Suprapubic skin (tissue), 3 donors: Measurements from ENCODE around the gene OFD1.

Experiments
- CTCF ChIP-seq, 2 donors: fragments of 200-600 bp in 1 of 2; fragments of 450-650 bp in 1 of 2; sonication (generic) in 1 of 2; IDR thresholded peaks; one replicate each; pipeline ENCODE4 v1.5.1; 2016 to 2019; ENCODE audit warnings: antibody characterized with exemption in 2 of 2, mild to moderate bottlenecking in 1 of 2, moderate library complexity in 1 of 2
- POLR2AphosphoS5 ChIP-seq, 3 donors: sonication (generic); formaldehyde crosslinking; IDR thresholded peaks; one replicate each; pipeline ENCODE4 v1.6.1; 2017; ENCODE audit warnings: antibody characterized with exemption in 3 of 3

DNA sequence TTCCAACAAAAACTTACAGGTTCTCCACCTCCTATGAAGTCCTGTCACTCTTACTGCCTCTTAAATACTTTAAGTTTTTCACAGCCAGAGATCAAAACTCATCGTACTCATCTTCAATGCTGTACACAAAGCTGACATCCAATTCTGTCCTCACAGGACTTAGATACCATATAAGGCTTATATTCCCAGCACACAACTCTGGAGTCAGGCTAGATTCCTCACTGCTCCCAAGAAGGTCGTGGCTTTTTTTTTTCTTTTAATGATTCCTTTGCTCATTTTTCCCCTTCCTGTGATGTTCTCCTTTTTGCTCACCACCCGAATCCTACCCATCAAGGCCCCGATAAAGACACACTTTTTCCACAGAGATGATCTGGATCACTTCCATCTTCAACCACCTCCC is 1.0 kb upstream of the OFD1 start:
- TF ChIP-seq POLR2AphosphoS5 (IDR thresholded peaks at IDR 0.05): no peak
- no peak for TF ChIP-seq CTCF (IDR thresholded peaks at IDR 0.05)
